DND-41 (cell line): ENCODE results near the gene FGB.

Experiments used
- ATAC-seq: fragments of 200-7000 bp; cut with Tn5 transposase; 3 replicates; pipeline ENCODE4 v1.9.1; 2021; ENCODE audit warnings: low read depth; ENCODE audit not compliant: insufficient read depth
- DNase-seq: peaks from one replicate; pipeline ENCODE4 v3.0.0-alpha.2; 2020
- H2AFZ ChIP-seq: 2 replicates; pipeline ENCODE4 v1.6.0; 2012; ENCODE audit warnings: low read depth, low read length
- H3K27ac ChIP-seq: 2 replicates; pipeline ENCODE4 v1.5.1; 2012; ENCODE audit warnings: low read length, inconsistent platforms
- H3K27me3 ChIP-seq: fragments of 200-600 bp; sonication (generic); 2 replicates; pipeline ENCODE4 v1.6.0; 2012; ENCODE audit warnings: low read length, mild to moderate bottlenecking, inconsistent platforms; ENCODE audit not compliant: insufficient read depth, poor library complexity
- H3K36me3 ChIP-seq: 2 replicates; pipeline ENCODE4 v1.5.1; 2012; ENCODE audit warnings: low read length, inconsistent platforms; ENCODE audit not compliant: insufficient read depth
- H3K4me1 ChIP-seq: 2 replicates; pipeline ENCODE4 v1.5.1; 2012; ENCODE audit warnings: mild to moderate bottlenecking, low read length; ENCODE audit not compliant: insufficient read depth
- H3K4me2 ChIP-seq: 2 replicates; pipeline ENCODE4 v1.6.0; 2012; ENCODE audit warnings: mild to moderate bottlenecking, moderate library complexity, low read length, inconsistent platforms; ENCODE audit not compliant: insufficient read depth
- H3K4me3 ChIP-seq, 2 experiments: fragments of 200-600 bp in 1 of 2; shearing (Covaris generic) in 1 of 2; 2 replicates each; pipeline ENCODE4 v1.5.1; 2012 to 2016; ENCODE audit warnings: inconsistent platforms in 2 of 2, low read length in 2 of 2, mild to moderate bottlenecking in 2 of 2, low read depth in 1 of 2, moderate library complexity in 1 of 2
- H3K79me2 ChIP-seq: 2 replicates; pipeline ENCODE4 v1.6.0; 2012; ENCODE audit warnings: low read length, inconsistent platforms; ENCODE audit not compliant: insufficient read depth
- H3K9ac ChIP-seq: 2 replicates; pipeline ENCODE4 v1.6.0; 2012; ENCODE audit warnings: low read depth, mild to moderate bottlenecking, inconsistent platforms, low read length, moderate library complexity
- H3K9me3 ChIP-seq: 2 replicates; pipeline ENCODE4 v1.5.1; 2012; ENCODE audit warnings: low read length, moderate library complexity, mild to moderate bottlenecking, inconsistent platforms; ENCODE audit not compliant: insufficient read depth, severe bottlenecking
- H4K20me1 ChIP-seq: 2 replicates; pipeline ENCODE4 v1.6.0; 2012; ENCODE audit warnings: low read length; ENCODE audit not compliant: insufficient read depth
- CTCF ChIP-seq: IDR thresholded peaks from 2 replicates; pipeline ENCODE4 v1.5.1; 2012; ENCODE audit warnings: borderline replicate concordance, low read length, moderate library complexity, mild to moderate bottlenecking; ENCODE audit not compliant: poor library complexity, severe bottlenecking; ENCODE audit errors: extremely low read depth
- EZH2 ChIP-seq: IDR thresholded peaks from 3 replicates; pipeline ENCODE4 v1.6.1; 2012; ENCODE audit warnings: borderline replicate concordance, low read depth, mild to moderate bottlenecking, moderate library complexity, low read length, inconsistent platforms; ENCODE audit not compliant: severe bottlenecking

FGB gene

DNA sequence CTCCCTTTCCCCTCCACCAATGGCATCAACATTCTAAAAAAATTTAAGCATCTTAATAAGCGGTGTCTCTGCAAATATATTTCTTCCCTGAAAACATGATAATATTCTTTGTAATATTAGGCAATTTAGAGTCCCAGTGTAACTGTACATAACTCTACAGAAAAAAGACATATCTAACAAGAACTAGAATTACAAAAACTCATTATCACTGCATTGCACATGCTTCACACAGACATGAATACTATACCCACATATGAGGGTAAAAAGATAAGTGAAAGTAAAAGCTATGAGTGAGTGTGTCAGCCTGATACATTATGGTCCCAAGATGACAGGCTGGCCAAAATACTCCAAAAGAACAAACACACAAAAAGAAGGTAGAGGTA is 2.4 kb upstream of the FGB start:
- Histone ChIP-seq H3K79me2 (no peaks in the 10 kb centered on the region), H3K4me3 (no peak overlapping the region), H3K4me1 (no peaks in the 10 kb centered on the region), H2AFZ (no peak overlapping the region), H4K20me1 (no peaks in the 10 kb centered on the region), H3K9ac (no peak overlapping the region), H3K9me3 (no peaks in the 10 kb centered on the region), H3K27ac (no peak overlapping the region), H3K4me2 (no peak overlapping the region), H3K27me3 (peaks cover 4% of the 10 kb centered on the region), H3K36me3 (no peaks in the 10 kb centered on the region)
- ATAC-seq = no peak
- no peak for DNase-seq
- TF ChIP-seq EZH2 (no peak), CTCF (no peak)

DNA sequence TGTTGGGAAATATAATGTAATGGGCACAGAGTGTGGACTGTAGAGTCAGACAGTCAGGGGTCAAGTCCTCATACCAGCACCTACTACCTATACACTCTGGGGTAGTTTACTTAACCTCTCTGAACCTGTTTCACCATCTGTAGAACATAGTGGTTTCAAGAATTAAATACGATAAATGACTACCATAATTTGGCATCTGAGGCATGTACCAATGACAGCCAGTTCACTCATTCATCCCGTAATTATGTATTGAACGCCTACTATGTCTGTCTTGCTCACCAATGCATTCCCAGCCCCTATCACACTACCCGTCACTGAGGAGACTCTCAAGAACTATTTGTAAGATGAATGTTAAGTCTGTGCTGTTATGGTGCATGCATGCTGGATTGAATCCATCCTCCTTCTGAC is 2.0 kb upstream of the FGB start:
- TF ChIP-seq CTCF (no peak), EZH2 (no peak)
- Histone ChIP-seq H3K4me1 (no peaks in the 10 kb centered on the region), H3K4me3 (no peak overlapping the region), H3K9me3 (no peaks in the 10 kb centered on the region), H3K36me3 (no peaks in the 10 kb centered on the region), H3K79me2 (no peaks in the 10 kb centered on the region), H2AFZ (no peak overlapping the region), H3K4me2 (no peak overlapping the region), H3K27ac (no peak overlapping the region), H3K27me3 (peaks cover 3% of the 10 kb centered on the region), H3K9ac (no peak overlapping the region), H4K20me1 (no peaks in the 10 kb centered on the region)
- DNase-seq = no peak
- no peak for ATAC-seq

- TF ChIP-seq EZH2 (no peak), CTCF (no peak)
- H3K9me3 ChIP-seq = no peaks in the 10 kb centered on the region
- H3K27me3 ChIP-seq = peaks cover 3% of the 10 kb centered on the region
- no peaks in the 10 kb centered on the region for H3K4me1 ChIP-seq
- no peak overlapping the region for H3K9ac ChIP-seq
- no peak overlapping the region for H3K27ac ChIP-seq
- H2AFZ ChIP-seq = no peak overlapping the region
- ATAC-seq (no peak), DNase-seq (no peak)
- H3K79me2 ChIP-seq = no peaks in the 10 kb centered on the region
- no peaks in the 10 kb centered on the region for H3K36me3 ChIP-seq
- H3K4me3 ChIP-seq = no peak overlapping the region
- H3K4me2 ChIP-seq = no peak overlapping the region
- H4K20me1 ChIP-seq = no peaks in the 10 kb centered on the region
These were observed 1.5 kb downstream of the FGB start for GRCh38 chr4:154564311-154564710.

DNA sequence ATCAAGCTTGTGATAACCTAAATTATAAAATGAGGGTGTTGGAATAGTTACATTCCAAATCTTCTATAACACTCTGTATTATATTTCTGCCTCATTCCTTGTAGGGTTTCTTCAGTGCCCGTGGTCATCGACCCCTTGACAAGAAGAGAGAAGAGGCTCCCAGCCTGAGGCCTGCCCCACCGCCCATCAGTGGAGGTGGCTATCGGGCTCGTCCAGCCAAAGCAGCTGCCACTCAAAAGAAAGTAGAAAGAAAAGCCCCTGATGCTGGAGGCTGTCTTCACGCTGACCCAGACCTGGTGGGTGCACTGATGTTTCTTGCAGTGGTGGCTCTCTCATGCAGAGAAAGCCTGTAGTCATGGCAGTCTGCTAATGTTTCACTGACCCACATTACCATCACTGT is 2.9 kb downstream of the FGB start:
- Histone ChIP-seq H3K9me3 (no peaks in the 10 kb centered on the region), H3K9ac (no peak overlapping the region), H3K36me3 (no peaks in the 10 kb centered on the region), H3K27me3 (peaks cover 3% of the 10 kb centered on the region), H3K4me2 (no peak overlapping the region), H3K27ac (no peak overlapping the region), H3K4me3 (no peak overlapping the region), H3K4me1 (no peaks in the 10 kb centered on the region), H3K79me2 (no peaks in the 10 kb centered on the region), H4K20me1 (no peaks in the 10 kb centered on the region), H2AFZ (no peak overlapping the region)
- no peak for TF ChIP-seq EZH2
- no peak for TF ChIP-seq CTCF
- no peak for DNase-seq
- ATAC-seq = no peak
